Skin epidermis (tissue), 12 donors: ENCODE results near the gene PLK2.

Source experiments
- H3K27ac ChIP-seq, 21 experiments: fragments of 200-600 bp; sonication (generic) in 11 of 21; one replicate each; pipeline ENCODE4 v1.5.0; 2020; ENCODE audit warnings: mild to moderate bottlenecking in 3 of 21, inconsistent platforms in 2 of 21, moderate library complexity in 2 of 21
- H3K4me3 ChIP-seq, 7 experiments: fragments of 200-600 bp; sonication (generic) in 2 of 7; one replicate each; pipeline ENCODE4 v1.5.0; 2020; ENCODE audit warnings: inconsistent platforms in 2 of 7, mild to moderate bottlenecking in 2 of 7, moderate library complexity in 1 of 7

PLK2 gene

GRCh38 chr5:58481828-58482227 is 21.9 kb upstream of the PLK2 start:
- Histone ChIP-seq H3K27ac (no peak overlapping the region), H3K4me3 (no peak overlapping the region)

GRCh38 chr5:58481066-58481676 is 21.3 kb upstream of the PLK2 start:
- Histone ChIP-seq H3K27ac (no peak overlapping the region), H3K4me3 (no peak overlapping the region)

GRCh38 chr5:58477760-58478376 is 18.0 kb upstream of the PLK2 start:
- Histone ChIP-seq H3K27ac (no peak overlapping the region), H3K4me3 (no peak overlapping the region)

GRCh38 chr5:58475404-58475803 is 15.5 kb upstream of the PLK2 start:
- H3K4me3 ChIP-seq = no peak overlapping the region

GRCh38 chr5:58469896-58470295 is 10.0 kb upstream of the PLK2 start:
- Histone ChIP-seq H3K27ac (no peak overlapping the region), H3K4me3 (no peak overlapping the region)

More at GRCh38 chr5:58475404-58475803, 15.5 kb upstream of the PLK2 start:
- no peak overlapping the region for H3K27ac ChIP-seq

- Histone ChIP-seq H3K27ac (no peak overlapping the region), H3K4me3 (no peak overlapping the region)
Observed at GRCh38 chr5:58466939-58467338, 7.1 kb upstream of the PLK2 start.

GRCh38 chr5:58462623-58463230 is 2.8 kb upstream of the PLK2 start:
- H3K27ac ChIP-seq = peak overlapping the region in 2 of 21 experiments; percentile 2 to 33
- H3K4me3 ChIP-seq = no peak overlapping the region

- Histone ChIP-seq H3K27ac (peak overlapping the region in 4 of 21 experiments; percentile 2 to 94 (median 24)), H3K4me3 (no peak overlapping the region)
Observed at GRCh38 chr5:58462154-58462553, 2.3 kb upstream of the PLK2 start.

- peak overlapping the region; percentile 81 to 99 (median 96) for H3K27ac ChIP-seq
- peak overlapping the region; percentile 57 to 98 (median 76) for H3K4me3 ChIP-seq
Observed at GRCh38 chr5:58460732-58461286, 923 bp upstream of the PLK2 start.

GRCh38 chr5:58459146-58460001 is 512 bp downstream of the PLK2 start:
- H3K4me3 ChIP-seq = peak overlapping the region; percentile 57 to 98 (median 76)
- peak overlapping the region; percentile 74 to 99 (median 96) for H3K27ac ChIP-seq

- H3K27ac ChIP-seq = peak overlapping the region in 19 of 21 experiments; percentile 81 to 99 (median 96)
- peak overlapping the region; percentile 57 to 98 (median 76) for H3K4me3 ChIP-seq
Observed at GRCh38 chr5:58458743-58459145, 1.1 kb downstream of the PLK2 start.

- Histone ChIP-seq H3K27ac (peak overlapping the region in 18 of 21 experiments; percentile 13 to 99 (median 96)), H3K4me3 (peak overlapping the region; percentile 57 to 98 (median 76))
Observed at GRCh38 chr5:58458141-58458742, 1.6 kb downstream of the PLK2 start.

GRCh38 chr5:58457050-58457449 is 2.8 kb downstream of the PLK2 start:
- Histone ChIP-seq H3K4me3 (peak overlapping the region; percentile 57 to 98 (median 76)), H3K27ac (peak overlapping the region in 7 of 21 experiments; percentile 16 to 99 (median 81))

- H3K4me3 ChIP-seq = peak overlapping the region; percentile 57 to 98 (median 76)
- H3K27ac ChIP-seq = peak overlapping the region in 4 of 21 experiments; percentile 18 to 98 (median 62)
Observed at GRCh38 chr5:58456486-58456885, 3.4 kb downstream of the PLK2 start.

GRCh38 chr5:58456026-58456425 is 3.9 kb downstream of the PLK2 start:
- Histone ChIP-seq H3K4me3 (peak overlapping the region in 6 of 7 experiments; percentile 57 to 87 (median 76)), H3K27ac (peak overlapping the region in 2 of 21 experiments; percentile 18 to 97)

GRCh38 chr5:58455480-58455879 is 4.4 kb downstream of the PLK2 start:
- Histone ChIP-seq H3K4me3 (peak overlapping the region in 5 of 7 experiments; percentile 57 to 87 (median 76)), H3K27ac (peak overlapping the region in 3 of 21 experiments; percentile 3 to 97 (median 18))

GRCh38 chr5:58455066-58455465 is 4.8 kb downstream of the PLK2 start:
- peak overlapping the region in 3 of 7 experiments; percentile 57 to 87 (median 75) for H3K4me3 ChIP-seq
- peak overlapping the region in 1 of 21 experiments; percentile 97 for H3K27ac ChIP-seq

GRCh38 chr5:58454025-58454424 is 5.9 kb downstream of the PLK2 start:
- Histone ChIP-seq H3K4me3 (no peak overlapping the region), H3K27ac (peak overlapping the region in 2 of 21 experiments; percentile 21 to 60)

GRCh38 chr5:58453306-58453705 is 6.6 kb downstream of the PLK2 start:
- peak overlapping the region in 3 of 21 experiments; percentile 8 to 60 (median 15) for H3K27ac ChIP-seq
- no peak overlapping the region for H3K4me3 ChIP-seq
